ENCODE data around the gene KRTAP5-9.
"Not testable (repeated sequence)": the region's sequence is repeated elsewhere in the genome, so short reads cannot be mapped to it uniquely, and the experiment has no call there.

DNA sequence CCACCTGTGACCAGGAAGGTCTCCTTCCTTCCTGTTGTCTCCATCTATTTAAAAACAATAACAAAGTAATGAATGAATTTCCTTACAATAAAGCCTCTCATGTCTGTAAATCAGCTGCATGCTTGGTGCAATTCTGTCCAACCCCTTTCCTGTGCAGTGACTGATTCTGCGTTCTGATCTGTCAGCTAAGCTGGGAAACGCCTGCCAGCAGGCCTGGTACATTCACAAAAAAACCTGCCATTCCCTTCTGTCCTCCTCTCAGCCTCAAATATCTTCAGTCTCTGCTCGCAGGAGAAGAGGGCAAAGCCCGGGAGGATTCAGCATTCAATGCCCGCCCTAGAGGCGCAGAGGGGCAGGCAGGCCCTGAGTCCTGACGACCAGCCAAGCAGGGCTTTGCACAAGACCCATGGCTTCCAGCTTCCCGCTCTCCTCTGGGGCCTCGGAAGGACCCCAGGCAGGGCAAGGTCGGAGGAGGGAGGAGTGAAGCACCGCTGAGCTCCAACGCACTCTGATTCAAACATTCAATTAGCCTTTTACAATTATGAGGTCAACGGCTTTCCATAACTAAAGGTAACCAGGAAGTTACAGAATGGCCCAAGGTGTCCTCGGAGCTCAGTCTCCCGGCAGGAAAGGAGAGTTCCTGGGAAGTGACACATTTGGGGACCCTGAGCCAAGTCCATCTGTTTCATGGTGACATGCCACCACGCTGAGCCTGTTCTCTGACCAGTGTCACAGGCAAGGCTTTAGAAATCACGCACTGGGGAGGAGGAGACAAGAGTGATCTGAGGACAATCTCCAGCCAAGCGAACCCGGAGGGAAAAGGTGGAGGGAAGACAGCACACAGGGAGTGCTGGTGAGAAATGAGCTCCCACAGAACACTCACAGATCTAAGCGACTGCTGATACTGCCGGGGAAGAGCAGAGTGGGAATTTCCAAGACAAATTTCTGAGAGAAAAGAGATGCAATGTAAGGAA, 18.7 kb downstream of the KRTAP5-9 start:
- TF ChIP-seq, protein P1, sequence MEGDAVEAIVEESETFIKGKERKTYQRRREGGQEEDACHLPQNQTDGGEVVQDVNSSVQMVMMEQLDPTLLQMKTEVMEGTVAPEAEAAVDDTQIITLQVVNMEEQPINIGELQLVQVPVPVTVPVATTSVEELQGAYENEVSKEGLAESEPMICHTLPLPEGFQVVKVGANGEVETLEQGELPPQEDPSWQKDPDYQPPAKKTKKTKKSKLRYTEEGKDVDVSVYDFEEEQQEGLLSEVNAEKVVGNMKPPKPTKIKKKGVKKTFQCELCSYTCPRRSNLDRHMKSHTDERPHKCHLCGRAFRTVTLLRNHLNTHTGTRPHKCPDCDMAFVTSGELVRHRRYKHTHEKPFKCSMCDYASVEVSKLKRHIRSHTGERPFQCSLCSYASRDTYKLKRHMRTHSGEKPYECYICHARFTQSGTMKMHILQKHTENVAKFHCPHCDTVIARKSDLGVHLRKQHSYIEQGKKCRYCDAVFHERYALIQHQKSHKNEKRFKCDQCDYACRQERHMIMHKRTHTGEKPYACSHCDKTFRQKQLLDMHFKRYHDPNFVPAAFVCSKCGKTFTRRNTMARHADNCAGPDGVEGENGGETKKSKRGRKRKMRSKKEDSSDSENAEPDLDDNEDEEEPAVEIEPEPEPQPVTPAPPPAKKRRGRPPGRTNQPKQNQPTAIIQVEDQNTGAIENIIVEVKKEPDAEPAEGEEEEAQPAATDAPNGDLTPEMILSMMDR (IDR thresholded peaks at IDR 0.05): not testable (repeated sequence)
- TF ChIP-seq POLR2A (IDR thresholded peaks at IDR 0.05): not testable (repeated sequence)
